H1 (cell line): ENCODE measurements around the gene RBMS1. TPM values are rescaled to one million over a fixed set of nuclear protein-coding genes. Genes with fewer than 3 reads are reported as not detected.

Experiments used
- ASH2L ChIP-seq: fragments of 200-600, 300-600 bp; sonication (generic); IDR thresholded peaks from one replicate; pipeline ENCODE4 v1.7.1; 2017; ENCODE audit warnings: low read length
- BACH1 ChIP-seq: IDR thresholded peaks from 2 replicates; pipeline ENCODE4 v1.6.1; 2012; ENCODE audit warnings: low read length, improper control_type of control experiment
- CEBPB ChIP-seq: IDR thresholded peaks from 2 replicates; pipeline ENCODE4 v1.6.1; 2012; ENCODE audit warnings: low read depth, low read length
- CHD1 ChIP-seq: IDR thresholded peaks from 2 replicates; pipeline ENCODE4 v1.6.1; 2012; ENCODE audit warnings: low read depth, low read length, improper control_type of control experiment
- CHD7 ChIP-seq: fragments of 300-600 bp; sonication (generic); IDR thresholded peaks from 2 replicates; pipeline ENCODE4 v1.7.1; 2012; ENCODE audit warnings: low read length, moderate library complexity, mild to moderate bottlenecking, inconsistent platforms; ENCODE audit not compliant: insufficient replicate concordance
- KDM1A ChIP-seq: fragments of 200-600, 300-600 bp; sonication (generic); IDR thresholded peaks from 2 replicates; pipeline ENCODE4 v1.7.1; 2016; ENCODE audit warnings: mild to moderate bottlenecking, low read length, borderline replicate concordance
- KDM4A ChIP-seq: IDR thresholded peaks from one replicate; pipeline ENCODE4 v1.7.1; 2012; ENCODE audit warnings: low read depth, mild to moderate bottlenecking, moderate library complexity, low read length, inconsistent platforms; ENCODE audit not compliant: severe bottlenecking
- MAX ChIP-seq: IDR thresholded peaks from 2 replicates; pipeline ENCODE4 v1.6.1; 2012; ENCODE audit warnings: inconsistent platforms
- POLR2A ChIP-seq, 2 experiments: IDR thresholded peaks; 1 replicate in 1 of 2; 2 replicates in 1 of 2; pipeline ENCODE4 v1.6.1; 2011; ENCODE audit warnings: low read depth in 2 of 2, low read length in 2 of 2, mild to moderate bottlenecking in 2 of 2; ENCODE audit errors: control extremely low read depth in 1 of 2
- RBBP5 ChIP-seq: IDR thresholded peaks from 2 replicates; pipeline ENCODE4 v1.7.1; 2012; ENCODE audit warnings: low read depth, mild to moderate bottlenecking, inconsistent platforms, low read length, moderate library complexity, borderline replicate concordance
- SIX5 ChIP-seq: IDR thresholded peaks from 2 replicates; pipeline ENCODE4 v1.6.1; 2011; ENCODE audit warnings: mild to moderate bottlenecking, low read depth, low read length
- polyA plus RNA-seq, 7 experiments: library from polyadenylated mRNA; depleted of rRNA in 3 of 7; stranded (reverse) in 5 of 7; unstranded in 2 of 7; fragments of >200 nt in 5 of 7; fragments of 200-250 nt in 2 of 7; gene quantifications; 1 replicate in 5 of 7; 2 replicates in 1 of 7; 4 replicates in 1 of 7; pipeline versions ENCODE4 v1.2.1 to v1.2.3, GENCODE V29; 2011 to 2013; ENCODE audit warnings: missing spikeins in 2 of 7, mixed read lengths in 2 of 7
- total RNA-seq: library from RNA; stranded (reverse); fragmentation: NEBNext Ultra II Directional; extraction: Animal tissue kit (Norgen Biotek cat#: 25700); gene quantifications from 2 replicates; pipeline ENCODE4 v1.2.1, GENCODE V29; 2021

RBMS1 gene
- total and polyA plus RNA-seq, 2 of the 8 experiments (the other 6 are each of a cell fraction or from before 2014, with no cell fraction given), result 53.7 to 60.0 TPM

GRCh38 chr2:160324917-160325316 lies 168.7 kb downstream of the RBMS1 start (continued):
- no peak for TF ChIP-seq CHD7
- TF ChIP-seq MAX, result no peak
- TF ChIP-seq POLR2A (IDR thresholded peaks at IDR 0.05; ENCODE audit: control extremely low read depth in 1 of 2, low read depth in 2 of 2, low read length in 2 of 2), result no peak
- TF ChIP-seq SIX5, result no peak
- TF ChIP-seq KDM4A, result no peak
- TF ChIP-seq ASH2L, result no peak
- TF ChIP-seq KDM1A, result no peak
- no peak for TF ChIP-seq BACH1
- TF ChIP-seq CHD1, result no peak
- TF ChIP-seq RBBP5, result no peak
- no peak for TF ChIP-seq CEBPB
